Diencephalon (tissue), 1 donor: ENCODE data around the gene IL7R. TPM values are rescaled to one million over a fixed set of nuclear protein-coding genes. Genes with fewer than 3 reads are reported as not detected.

Experiments used
- small RNA-seq: library from RNA; depleted of rRNA; stranded (forward); fragments of <200 nt; gene quantifications from one replicate; pipeline ENCODE3, GENCODE V24; 2014
- total RNA-seq: library from RNA; depleted of rRNA; stranded (reverse); fragments of >200 nt; gene quantifications from one replicate; pipeline ENCODE4 v1.2.3, GENCODE V29; 2014

The IL7R gene, protein sequence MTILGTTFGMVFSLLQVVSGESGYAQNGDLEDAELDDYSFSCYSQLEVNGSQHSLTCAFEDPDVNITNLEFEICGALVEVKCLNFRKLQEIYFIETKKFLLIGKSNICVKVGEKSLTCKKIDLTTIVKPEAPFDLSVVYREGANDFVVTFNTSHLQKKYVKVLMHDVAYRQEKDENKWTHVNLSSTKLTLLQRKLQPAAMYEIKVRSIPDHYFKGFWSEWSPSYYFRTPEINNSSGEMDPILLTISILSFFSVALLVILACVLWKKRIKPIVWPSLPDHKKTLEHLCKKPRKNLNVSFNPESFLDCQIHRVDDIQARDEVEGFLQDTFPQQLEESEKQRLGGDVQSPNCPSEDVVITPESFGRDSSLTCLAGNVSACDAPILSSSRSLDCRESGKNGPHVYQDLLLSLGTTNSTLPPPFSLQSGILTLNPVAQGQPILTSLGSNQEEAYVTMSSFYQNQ
- total RNA-seq, result 0.46 TPM

DNA sequence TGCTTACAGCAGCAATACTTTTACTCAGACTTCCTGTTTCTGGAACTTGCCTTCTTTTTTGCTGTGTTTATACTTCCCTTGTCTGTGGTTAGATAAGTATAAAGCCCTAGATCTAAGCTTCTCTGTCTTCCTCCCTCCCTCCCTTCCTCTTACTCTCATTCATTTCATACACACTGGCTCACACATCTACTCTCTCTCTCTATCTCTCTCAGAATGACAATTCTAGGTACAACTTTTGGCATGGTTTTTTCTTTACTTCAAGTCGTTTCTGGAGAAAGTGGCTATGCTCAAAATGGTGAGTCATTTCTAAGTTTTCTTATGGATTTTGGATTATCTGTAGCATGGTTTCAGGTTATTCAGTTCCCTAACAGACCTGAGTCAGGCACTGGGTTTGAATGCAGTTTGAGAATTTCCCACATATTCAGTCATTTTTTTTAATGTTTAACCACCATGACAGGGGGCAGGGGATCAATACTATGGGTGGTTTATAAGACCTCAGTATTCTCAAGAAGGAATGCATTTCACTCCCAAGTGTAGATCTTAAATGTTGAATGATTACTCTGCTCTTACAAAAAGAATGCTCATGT, at the start of gene IL7R:
IL7R (plus strand) TSS at position 127 of the 587 bp plus-strand sequence; CDS start at position 214, 87 bp downstream.

Small RNA genes within 50 kb of the gene (small RNA-seq; reads per million reads assigned to genes)
- gene AC112204.1, result not detected

Other genes starting within 250 kb of the IL7R start
- 27.5 TPM for gene SPEF2, start 239.0 kb upstream of the IL7R start, total RNA-seq
- gene CAPSL, start 81.7 kb downstream of the IL7R start, total RNA-seq, result 6.5 TPM
- not detected for gene UGT3A1, start 134.5 kb downstream of the IL7R start, total RNA-seq
- gene UGT3A2, start 210.0 kb downstream of the IL7R start, total RNA-seq, result 0.69 TPM